CD14-positive monocyte (primary cell): ENCODE measurements around the gene FOXP1. TPM values are rescaled to one million over a fixed set of nuclear protein-coding genes. Genes with fewer than 3 reads are reported as not detected.

Source experiments
- DNase-seq, 3 donors: peaks; one replicate each; pipeline ENCODE4 v3.0.0-alpha.2; 2011 to 2022
- H2AFZ ChIP-seq: 2 replicates; pipeline ENCODE4 v1.6.0; 2012; ENCODE audit warnings: mild to moderate bottlenecking, low read depth, low read length, inconsistent platforms; ENCODE audit not compliant: insufficient read depth, poor library complexity, severe bottlenecking
- H3K27ac ChIP-seq, 2 donors: 1 replicate in 1 of 2; 2 replicates in 1 of 2; pipeline ENCODE4 v1.5.1; 2012 to 2013; ENCODE audit warnings: low read length in 2 of 2, control low read depth in 1 of 2, inconsistent platforms in 1 of 2, low read depth in 1 of 2, mild to moderate bottlenecking in 1 of 2
- H3K27me3 ChIP-seq, 2 donors: one replicate each; pipeline versions ENCODE4 v1.6.0 to v1.6.1; 2011 to 2013; ENCODE audit warnings: low read length in 2 of 2; ENCODE audit not compliant: control insufficient read depth in 2 of 2, insufficient read depth in 2 of 2
- H3K36me3 ChIP-seq, 2 donors: replicated peaks in 1 of 2; 1 replicate in 1 of 2; 2 replicates in 1 of 2; pipeline versions ENCODE4 v1.5.1 to v1.6.1; 2012 to 2013; ENCODE audit warnings: low read length in 2 of 2, control low read depth in 1 of 2, inconsistent platforms in 1 of 2, mild to moderate bottlenecking in 1 of 2; ENCODE audit not compliant: insufficient read depth in 2 of 2, control insufficient read depth in 1 of 2
- H3K4me1 ChIP-seq, 2 donors: 1 replicate in 1 of 2; 2 replicates in 1 of 2; pipeline versions ENCODE4 v1.5.1 to v1.6.1; 2012 to 2013; ENCODE audit warnings: low read length in 2 of 2, control low read depth in 1 of 2, inconsistent platforms in 1 of 2, mild to moderate bottlenecking in 1 of 2, moderate library complexity in 1 of 2; ENCODE audit not compliant: insufficient read depth in 2 of 2, control insufficient read depth in 1 of 2
- H3K4me2 ChIP-seq: replicated peaks from 2 replicates; pipeline ENCODE3; 2012; ENCODE audit warnings: low read length, moderate library complexity, mild to moderate bottlenecking; ENCODE audit not compliant: poor library complexity, severe bottlenecking; ENCODE audit errors: extremely low read depth
- H3K4me3 ChIP-seq, 3 experiments: fragments of 200-600 bp in 1 of 3; sonication (generic) in 1 of 3; replicated peaks in 1 of 3; 1 replicate in 2 of 3; 2 replicates in 1 of 3; pipeline ENCODE4 v1.5.1; 2011 to 2013; ENCODE audit warnings: low read length in 3 of 3, mild to moderate bottlenecking in 3 of 3, control low read depth in 2 of 3, low read depth in 2 of 3, inconsistent platforms in 1 of 3, moderate library complexity in 1 of 3
- H3K79me2 ChIP-seq: 2 replicates; pipeline ENCODE4 v1.6.0; 2012; ENCODE audit warnings: mild to moderate bottlenecking, control low read depth, inconsistent platforms, low read length, moderate library complexity; ENCODE audit not compliant: insufficient read depth
- H3K9ac ChIP-seq: 2 replicates; pipeline ENCODE4 v1.6.0; 2017; ENCODE audit warnings: low read length, mild to moderate bottlenecking; ENCODE audit not compliant: insufficient read depth, poor library complexity, severe bottlenecking
- H3K9me3 ChIP-seq, 2 donors: replicated peaks in 1 of 2; 1 replicate in 1 of 2; 2 replicates in 1 of 2; pipeline versions ENCODE4 v1.5.1 to v1.6.1; 2012 to 2013; ENCODE audit warnings: low read length in 2 of 2, control low read depth in 1 of 2; ENCODE audit not compliant: control insufficient read depth in 1 of 2, insufficient read depth in 1 of 2
- H4K20me1 ChIP-seq: 2 replicates; pipeline ENCODE4 v1.6.0; 2012; ENCODE audit warnings: mild to moderate bottlenecking, low read length, control low read depth, moderate library complexity; ENCODE audit not compliant: insufficient read depth
- H3K27ac Mint-ChIP-seq, 7 donors: one replicate each; pipeline ENCODE4 v1.8.0; 2020; ENCODE audit warnings: mild to moderate bottlenecking in 7 of 7, mixed read lengths in 7 of 7, moderate library complexity in 6 of 7, inconsistent platforms in 2 of 7
- H3K27me3 Mint-ChIP-seq, 3 donors: one replicate each; pipeline ENCODE4 v1.8.0; 2021 to 2022; ENCODE audit warnings: low read depth in 3 of 3, mild to moderate bottlenecking in 3 of 3, mixed read lengths in 3 of 3, moderate library complexity in 3 of 3, inconsistent platforms in 1 of 3
- H3K36me3 Mint-ChIP-seq, 2 donors: one replicate each; pipeline ENCODE4 v1.8.0; 2020; ENCODE audit warnings: mixed read lengths in 2 of 2, inconsistent platforms in 1 of 2, mild to moderate bottlenecking in 1 of 2
- H3K4me1 Mint-ChIP-seq: one replicate; pipeline ENCODE4 v1.8.0; 2020; ENCODE audit warnings: mild to moderate bottlenecking, mixed read lengths
- H3K4me3 Mint-ChIP-seq, 2 donors: one replicate each; pipeline ENCODE4 v1.8.0; 2020; ENCODE audit warnings: mild to moderate bottlenecking in 2 of 2, mixed read lengths in 2 of 2, moderate library complexity in 1 of 2
- H3K9me3 Mint-ChIP-seq, 7 donors: one replicate each; pipeline ENCODE4 v1.8.0; 2020 to 2022; ENCODE audit warnings: mixed read lengths in 7 of 7, mild to moderate bottlenecking in 6 of 7, moderate library complexity in 6 of 7, inconsistent platforms in 2 of 7
- WGBS: methylation state at CpG from one replicate; pipeline ENCODE4 v1.1.5; 2013; ENCODE audit warnings: missing lambda C conversion rate; ENCODE audit not compliant: insufficient coverage; 5-methylcytosine and 5-hydroxymethylcytosine counted together
- intact Hi-C, 2 donors: fragments of 100-400 bp; cut with micrococcal nuclease; formaldehyde crosslinking; loops; one replicate each; pipeline versions ENCODE4 v1.15.0 to v1.15.1; 2023
- polyA plus RNA-seq, 3 donors: library from polyadenylated mRNA; depleted of rRNA in 1 of 3; unstranded in 2 of 3; stranded (reverse) in 1 of 3; fragments of 300-500 nt in 2 of 3; fragments of >200 nt in 1 of 3; fragmentation: Illumina TruSeq in 2 of 3; gene quantifications; 1 replicate in 2 of 3; 2 replicates in 1 of 3; pipeline ENCODE4 v1.2.3, GENCODE V29; 2012 to 2021
- TF ChIP-seq, protein P1 (sequence below): fragments of 200-600 bp; IDR thresholded peaks from one replicate; pipeline ENCODE4 v1.8.0; 2022; ENCODE audit warnings: antibody characterized with exemption, mild to moderate bottlenecking

The FOXP1 gene
- polyA plus RNA-seq, 3 donors: 25.7 to 42.6 (median 27.8) TPM

DNA sequence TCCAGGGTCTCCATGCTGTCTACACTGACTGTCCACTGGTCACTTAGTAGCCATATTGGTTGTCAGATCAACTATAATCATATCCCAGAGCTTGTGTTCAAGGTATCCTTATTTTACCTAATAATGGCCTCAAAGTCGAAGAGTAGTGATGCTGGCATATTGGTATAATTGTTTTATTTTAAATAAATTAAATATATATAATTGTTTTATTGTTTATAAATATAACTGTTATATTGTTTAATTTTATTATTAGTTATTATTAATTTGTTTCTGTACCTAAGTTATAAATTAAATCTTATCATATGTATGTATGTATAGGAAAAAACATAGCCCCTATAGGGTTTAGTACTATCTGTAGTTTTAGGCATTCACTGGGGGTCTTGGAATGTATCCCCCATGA is 205.0 kb downstream of the FOXP1 start:
- TF ChIP-seq, protein P1, sequence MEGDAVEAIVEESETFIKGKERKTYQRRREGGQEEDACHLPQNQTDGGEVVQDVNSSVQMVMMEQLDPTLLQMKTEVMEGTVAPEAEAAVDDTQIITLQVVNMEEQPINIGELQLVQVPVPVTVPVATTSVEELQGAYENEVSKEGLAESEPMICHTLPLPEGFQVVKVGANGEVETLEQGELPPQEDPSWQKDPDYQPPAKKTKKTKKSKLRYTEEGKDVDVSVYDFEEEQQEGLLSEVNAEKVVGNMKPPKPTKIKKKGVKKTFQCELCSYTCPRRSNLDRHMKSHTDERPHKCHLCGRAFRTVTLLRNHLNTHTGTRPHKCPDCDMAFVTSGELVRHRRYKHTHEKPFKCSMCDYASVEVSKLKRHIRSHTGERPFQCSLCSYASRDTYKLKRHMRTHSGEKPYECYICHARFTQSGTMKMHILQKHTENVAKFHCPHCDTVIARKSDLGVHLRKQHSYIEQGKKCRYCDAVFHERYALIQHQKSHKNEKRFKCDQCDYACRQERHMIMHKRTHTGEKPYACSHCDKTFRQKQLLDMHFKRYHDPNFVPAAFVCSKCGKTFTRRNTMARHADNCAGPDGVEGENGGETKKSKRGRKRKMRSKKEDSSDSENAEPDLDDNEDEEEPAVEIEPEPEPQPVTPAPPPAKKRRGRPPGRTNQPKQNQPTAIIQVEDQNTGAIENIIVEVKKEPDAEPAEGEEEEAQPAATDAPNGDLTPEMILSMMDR: no peak
- peaks cover 63% of the 10 kb centered on the region for H3K79me2 ChIP-seq
- no peak overlapping the region for H3K27ac ChIP-seq
- no peaks in the 10 kb centered on the region for H3K9me3 ChIP-seq
- peaks cover 0 to 3% of the 10 kb centered on the region in 2 donors for H3K4me1 ChIP-seq
- H3K4me2 ChIP-seq: no peak overlapping the region
- H3K27me3 ChIP-seq: no peaks in the 10 kb centered on the region
- no CpG with 5 or more reads among the region's 1 CpG for WGBS
- no peak overlapping the region for H3K9ac ChIP-seq
- H3K27me3 Mint-ChIP-seq: peaks cover 0 to 1% (median 0%) of the 10 kb centered on the region in 3 donors
- intact Hi-C loops: no loop called here
- DNase-seq: no peak
- no peak overlapping the region for H3K4me3 ChIP-seq
- peaks cover 0 to 4% of the 10 kb centered on the region in 2 donors for H3K36me3 ChIP-seq
- H3K4me1 Mint-ChIP-seq: peaks cover 6% of the 10 kb centered on the region
- no peak overlapping the region for H2AFZ ChIP-seq
- no peak overlapping the region for H3K27ac Mint-ChIP-seq
- H4K20me1 ChIP-seq: peaks cover 68% of the 10 kb centered on the region
- no peaks in the 10 kb centered on the region for H3K9me3 Mint-ChIP-seq
- H3K36me3 Mint-ChIP-seq: peaks cover 0 to 16% of the 10 kb centered on the region in 2 donors
- H3K4me3 Mint-ChIP-seq: no peak overlapping the region

DNA sequence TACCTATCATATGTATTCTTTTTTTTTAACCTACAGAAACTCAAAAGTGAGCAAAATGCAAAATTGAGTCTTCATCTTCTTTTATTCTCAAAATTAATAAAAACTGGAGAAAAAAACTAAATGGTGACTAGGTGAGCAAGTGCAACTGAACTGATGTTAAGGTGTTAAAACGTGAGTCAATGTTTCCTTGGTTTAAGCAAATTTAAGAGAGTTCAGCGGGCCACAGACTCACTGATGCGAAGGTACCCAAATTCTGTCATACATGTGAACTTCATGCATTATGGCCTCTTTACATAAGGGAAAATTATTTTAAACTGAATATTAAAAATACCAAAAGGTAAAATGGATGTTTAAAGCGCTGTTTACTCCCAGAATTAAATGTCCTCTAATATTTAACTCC is 206.6 kb downstream of the FOXP1 start:
- Histone ChIP-seq H2AFZ (no peak overlapping the region), H3K27ac (no peak overlapping the region), H3K4me3 (no peak overlapping the region), H3K9me3 (no peaks in the 10 kb centered on the region), H3K4me2 (no peak overlapping the region), H3K27me3 (no peaks in the 10 kb centered on the region), H3K79me2 (peaks cover 62% of the 10 kb centered on the region), H3K9ac (no peak overlapping the region), H4K20me1 (peaks cover 67% of the 10 kb centered on the region), H3K36me3 (no peaks in the 10 kb centered on the region), H3K4me1 (peaks cover 0 to 3% of the 10 kb centered on the region in 2 donors)
- Mint-ChIP-seq H3K9me3 (no peaks in the 10 kb centered on the region), H3K27me3 (peaks cover 0 to 1% (median 0%) of the 10 kb centered on the region in 3 donors), H3K4me1 (peaks cover 5% of the 10 kb centered on the region), H3K36me3 (peaks cover 0 to 20% of the 10 kb centered on the region in 2 donors), H3K27ac (no peak overlapping the region), H3K4me3 (no peak overlapping the region)
- intact Hi-C loops: no loop called here
- whole genome bisulfite sequencing: no CpG with 5 or more reads among the region's 4 CpGs
- TF ChIP-seq, protein P1: no peak
- DNase-seq: no peak
